Endodermal cell (in vitro differentiated cells): Measurements from ENCODE around the gene ATP12A. TPM values are rescaled to one million over a fixed set of nuclear protein-coding genes. Genes with fewer than 3 reads are reported as not detected.

Experiments used
- DNase-seq: peaks from one replicate; pipeline ENCODE4 v3.0.0-alpha.2; 2017
- H3K27ac ChIP-seq: 2 replicates; pipeline ENCODE4 v1.5.1; 2013; ENCODE audit warnings: mild to moderate bottlenecking, low read depth, low read length, moderate library complexity
- H3K27me3 ChIP-seq: 2 replicates; pipeline ENCODE4 v1.6.1; 2013; ENCODE audit warnings: mild to moderate bottlenecking, low read length, moderate library complexity; ENCODE audit not compliant: insufficient read depth, control insufficient read depth, poor library complexity, severe bottlenecking
- H3K36me3 ChIP-seq: 2 replicates; pipeline ENCODE4 v1.7.0; 2013; ENCODE audit warnings: mild to moderate bottlenecking, low read length, moderate library complexity; ENCODE audit not compliant: control insufficient read depth, insufficient read depth
- H3K4me1 ChIP-seq: one replicate; pipeline ENCODE4 v1.7.0; 2013; ENCODE audit warnings: low read length; ENCODE audit not compliant: control insufficient read depth, insufficient read depth
- H3K4me3 ChIP-seq: 2 replicates; pipeline ENCODE4 v1.5.1; 2013; ENCODE audit warnings: mild to moderate bottlenecking, low read length, moderate library complexity
- H3K9ac ChIP-seq: 2 replicates; pipeline ENCODE4 v1.6.1; 2013; ENCODE audit warnings: mild to moderate bottlenecking, low read length, moderate library complexity; ENCODE audit not compliant: poor library complexity, severe bottlenecking; ENCODE audit errors: extremely low read depth
- H3K9me3 ChIP-seq: 2 replicates; pipeline ENCODE4 v1.6.1; 2013; ENCODE audit warnings: mild to moderate bottlenecking, low read length, moderate library complexity; ENCODE audit not compliant: control insufficient read depth
- H3K27ac Mint-ChIP-seq: 2 replicates; pipeline ENCODE4 v1.8.0; 2020; ENCODE audit warnings: mixed read lengths
- H3K27me3 Mint-ChIP-seq: 2 replicates; pipeline ENCODE4 v1.8.0; 2021; ENCODE audit warnings: mild to moderate bottlenecking, mixed read lengths; ENCODE audit not compliant: insufficient read depth
- H3K36me3 Mint-ChIP-seq: 2 replicates; pipeline ENCODE4 v1.8.0; 2020; ENCODE audit warnings: low read depth, mixed read lengths
- H3K4me1 Mint-ChIP-seq: 2 replicates; pipeline ENCODE4 v1.8.0; 2020; ENCODE audit warnings: mixed read lengths
- H3K4me3 Mint-ChIP-seq: 2 replicates; pipeline ENCODE4 v1.8.0; 2020; ENCODE audit warnings: mild to moderate bottlenecking, moderate library complexity, mixed read lengths
- H3K9me3 Mint-ChIP-seq: 2 replicates; pipeline ENCODE4 v1.8.0; 2020; ENCODE audit warnings: mild to moderate bottlenecking, mixed read lengths
- WGBS, 2 experiments: methylation state at CpG; one replicate each; pipeline versions ENCODE4 v1.1.5 to v1.1.7; 2013; ENCODE audit warnings: missing lambda C conversion rate in 2 of 2, mixed read lengths in 1 of 2; ENCODE audit not compliant: insufficient coverage in 1 of 2, insufficient read length in 1 of 2; 5-methylcytosine and 5-hydroxymethylcytosine counted together
- total RNA-seq, 2 donors: library from RNA; stranded (reverse); fragmentation: NEBNext Ultra II Directional in 1 of 2; extraction: Animal tissue kit (Norgen Biotek cat#: 25700) in 1 of 2; gene quantifications; 2 replicates in 1 of 2; 3 replicates in 1 of 2; pipeline ENCODE4 v1.2.1, GENCODE V29; 2021
- TF ChIP-seq, protein P1 (sequence below): fragments of 200-600 bp; sonication (generic); conservative IDR thresholded peaks from 2 replicates; pipeline ENCODE4 v1.5.0; 2021; ENCODE audit warnings: antibody characterized with exemption, mild to moderate bottlenecking

Gene ATP12A
- total RNA-seq, 2 donors from 2014 or later = 4.9 to 10.5 TPM

DNA sequence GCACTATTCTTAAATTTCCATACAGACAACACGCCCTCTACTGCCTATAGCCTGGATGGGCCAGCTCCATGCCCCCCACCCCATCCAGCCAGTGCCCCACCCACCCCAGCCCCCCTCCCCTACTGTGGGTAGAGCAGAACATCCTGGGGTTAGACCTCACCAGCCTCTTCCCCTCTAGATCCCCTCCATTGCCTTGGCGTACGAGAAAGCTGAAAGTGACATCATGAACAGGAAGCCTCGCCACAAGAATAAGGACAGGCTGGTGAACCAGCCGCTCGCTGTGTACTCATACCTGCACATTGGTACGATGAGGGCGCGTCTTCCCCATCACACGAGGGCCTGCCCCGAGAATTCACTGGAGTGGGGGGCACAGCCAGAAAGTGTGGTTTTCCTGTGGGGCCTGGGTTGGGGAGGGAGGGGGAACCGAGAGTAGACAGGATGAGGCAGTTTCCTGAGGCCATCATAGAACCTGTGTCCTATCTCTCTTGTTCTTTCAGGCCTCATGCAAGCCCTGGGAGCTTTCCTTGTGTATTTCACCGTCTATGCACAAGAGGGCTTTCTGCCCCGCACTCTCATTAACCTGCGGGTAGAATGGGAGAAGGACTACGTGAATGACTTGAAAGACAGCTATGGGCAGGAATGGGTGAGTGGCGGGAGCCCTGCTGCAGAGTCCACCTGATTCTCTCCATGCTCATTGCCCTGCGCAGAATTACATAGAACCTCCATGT lies 29.1 kb downstream of the ATP12A start:
- Histone ChIP-seq H3K9me3 (no peaks in the 10 kb centered on the region), H3K9ac (no peak overlapping the region), H3K4me3 (no peak overlapping the region), H3K27me3 (no peaks in the 10 kb centered on the region), H3K36me3 (no peaks in the 10 kb centered on the region), H3K27ac (no peak overlapping the region), H3K4me1 (peaks cover 3% of the 10 kb centered on the region)
- H3K4me1 Mint-ChIP-seq = peaks cover 6% of the 10 kb centered on the region
- no peaks in the 10 kb centered on the region for H3K36me3 Mint-ChIP-seq
- peaks cover 2% of the 10 kb centered on the region for H3K9me3 Mint-ChIP-seq
- no peak overlapping the region for H3K4me3 Mint-ChIP-seq
- no peak for DNase-seq
- peaks cover 17% of the 10 kb centered on the region for H3K27me3 Mint-ChIP-seq
- TF ChIP-seq, protein P1, sequence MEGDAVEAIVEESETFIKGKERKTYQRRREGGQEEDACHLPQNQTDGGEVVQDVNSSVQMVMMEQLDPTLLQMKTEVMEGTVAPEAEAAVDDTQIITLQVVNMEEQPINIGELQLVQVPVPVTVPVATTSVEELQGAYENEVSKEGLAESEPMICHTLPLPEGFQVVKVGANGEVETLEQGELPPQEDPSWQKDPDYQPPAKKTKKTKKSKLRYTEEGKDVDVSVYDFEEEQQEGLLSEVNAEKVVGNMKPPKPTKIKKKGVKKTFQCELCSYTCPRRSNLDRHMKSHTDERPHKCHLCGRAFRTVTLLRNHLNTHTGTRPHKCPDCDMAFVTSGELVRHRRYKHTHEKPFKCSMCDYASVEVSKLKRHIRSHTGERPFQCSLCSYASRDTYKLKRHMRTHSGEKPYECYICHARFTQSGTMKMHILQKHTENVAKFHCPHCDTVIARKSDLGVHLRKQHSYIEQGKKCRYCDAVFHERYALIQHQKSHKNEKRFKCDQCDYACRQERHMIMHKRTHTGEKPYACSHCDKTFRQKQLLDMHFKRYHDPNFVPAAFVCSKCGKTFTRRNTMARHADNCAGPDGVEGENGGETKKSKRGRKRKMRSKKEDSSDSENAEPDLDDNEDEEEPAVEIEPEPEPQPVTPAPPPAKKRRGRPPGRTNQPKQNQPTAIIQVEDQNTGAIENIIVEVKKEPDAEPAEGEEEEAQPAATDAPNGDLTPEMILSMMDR = peak; percentile 43
- no peak overlapping the region for H3K27ac Mint-ChIP-seq
- 88 to 94% methylated on average over 11 to 18 of the region's 18 CpGs for WGBS, 2 experiments

DNA sequence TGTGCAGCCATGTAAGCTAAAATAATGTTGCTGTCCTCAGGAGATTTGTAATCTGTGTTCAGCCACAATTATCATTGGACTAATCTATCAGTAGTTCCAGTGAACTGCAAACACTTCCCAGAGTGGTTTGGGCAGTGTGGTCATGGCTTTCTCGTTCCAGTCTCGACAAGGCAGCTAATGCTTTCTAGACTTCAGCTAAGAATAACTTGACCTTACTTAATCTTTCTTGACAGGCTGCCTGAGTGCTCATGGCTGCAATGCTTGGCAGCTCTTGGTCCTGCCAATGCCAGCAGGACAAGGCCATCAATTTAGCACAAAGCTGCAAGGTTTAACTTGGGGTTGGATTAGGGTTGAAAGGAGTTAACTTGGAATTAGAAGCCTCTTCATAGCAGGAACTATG lies 32.8 kb downstream of the ATP12A start:
- Histone ChIP-seq H3K4me3 (no peak overlapping the region), H3K9ac (no peak overlapping the region), H3K9me3 (peaks cover 10% of the 10 kb centered on the region), H3K27me3 (no peaks in the 10 kb centered on the region), H3K4me1 (peaks cover 11% of the 10 kb centered on the region), H3K27ac (no peak overlapping the region), H3K36me3 (no peaks in the 10 kb centered on the region)
- peaks cover 13% of the 10 kb centered on the region for H3K9me3 Mint-ChIP-seq
- H3K36me3 Mint-ChIP-seq = no peaks in the 10 kb centered on the region
- 94 to 98% methylated on average over 2 of the region's 2 CpGs for WGBS, 2 experiments
- no peak for DNase-seq
- H3K4me1 Mint-ChIP-seq = peaks cover 18% of the 10 kb centered on the region
- H3K4me3 Mint-ChIP-seq = no peak overlapping the region
- TF ChIP-seq, protein P1 = no peak
- peaks cover 17% of the 10 kb centered on the region for H3K27me3 Mint-ChIP-seq
- no peak overlapping the region for H3K27ac Mint-ChIP-seq

DNA sequence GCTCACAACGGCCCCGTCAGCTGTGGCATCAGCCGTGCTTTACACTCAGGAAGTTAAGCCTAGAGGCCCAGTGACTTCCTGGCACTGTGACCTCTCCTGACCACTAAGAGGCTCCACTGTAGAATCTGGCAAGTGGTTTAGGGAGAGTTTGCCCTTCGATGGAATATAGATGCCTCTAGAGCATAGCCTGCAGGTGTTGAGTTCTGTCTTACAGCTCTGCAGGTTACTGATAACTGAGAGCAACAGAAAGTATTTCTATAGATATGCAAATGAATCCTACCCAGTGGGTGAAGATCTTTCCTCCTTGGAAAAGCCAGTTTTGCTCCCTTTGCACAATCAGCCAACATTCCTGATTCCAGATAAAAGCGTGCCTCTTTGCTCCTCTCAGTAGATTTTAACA lies 35.8 kb downstream of the ATP12A start:
- TF ChIP-seq, protein P1 = peak; percentile 46
- Histone ChIP-seq H3K9me3 (peaks cover 10% of the 10 kb centered on the region), H3K27me3 (no peaks in the 10 kb centered on the region), H3K9ac (peak overlapping the region; percentile 27), H3K4me3 (peak overlapping the region; percentile 58), H3K4me1 (peaks cover 11% of the 10 kb centered on the region), H3K36me3 (no peaks in the 10 kb centered on the region), H3K27ac (no peak overlapping the region)
- Mint-ChIP-seq H3K9me3 (peaks cover 13% of the 10 kb centered on the region), H3K4me3 (peak overlapping the region; percentile 36), H3K4me1 (peaks cover 17% of the 10 kb centered on the region), H3K36me3 (no peaks in the 10 kb centered on the region), H3K27ac (peak overlapping the region; percentile 85), H3K27me3 (peaks cover 30% of the 10 kb centered on the region)
- 24 to 27% methylated on average over 3 to 5 of the region's 5 CpGs for WGBS, 2 experiments
- DNase-seq = peak; percentile 81
